Esophagus muscularis mucosa (tissue), 4 donors: ENCODE data around the gene LETM1. TPM values are rescaled to one million over a fixed set of nuclear protein-coding genes. Genes with fewer than 3 reads are reported as not detected.

Experiments
- DNase-seq: peaks from one replicate; pipeline ENCODE4 v3.0.0-alpha.2; 2017; ENCODE audit errors: extremely low spot score
- H3K27ac ChIP-seq, 4 donors: fragments of 200-600 bp; sonication (generic); replicated peaks in 1 of 4; 1 replicate in 3 of 4; 2 replicates in 1 of 4; pipeline ENCODE4 v1.5.1; 2016 to 2019; ENCODE audit warnings: mild to moderate bottlenecking in 1 of 4
- H3K27me3 ChIP-seq, 4 donors: fragments of 200-600 bp; sonication (generic); one replicate each; pipeline versions ENCODE4 v1.5.1 to v1.6.0; 2016 to 2019
- H3K36me3 ChIP-seq, 4 donors: fragments of 200-600 bp; sonication (generic); one replicate each; pipeline ENCODE4 v1.5.1; 2016 to 2019
- H3K4me1 ChIP-seq, 4 donors: fragments of 200-600 bp; sonication (generic); one replicate each; pipeline ENCODE4 v1.5.1; 2016 to 2019
- H3K4me3 ChIP-seq, 4 donors: fragments of 200-600 bp; sonication (generic); 1 replicate in 2 of 4; 2 replicates in 2 of 4; pipeline ENCODE4 v1.5.1; 2016 to 2019; ENCODE audit warnings: mild to moderate bottlenecking in 4 of 4, moderate library complexity in 1 of 4
- H3K9me3 ChIP-seq, 4 donors: fragments of 200-600 bp; sonication (generic); 1 replicate in 3 of 4; 2 replicates in 1 of 4; pipeline ENCODE4 v1.5.1; 2016 to 2019
- EP300 ChIP-seq: sonication (generic); formaldehyde crosslinking; IDR thresholded peaks from one replicate; pipeline ENCODE4 v1.6.1; 2017; ENCODE audit warnings: antibody characterized with exemption
- POLR2A ChIP-seq: fragments of 450-650 bp; IDR thresholded peaks from one replicate; pipeline ENCODE4 v1.6.1; 2017; ENCODE audit warnings: antibody characterized with exemption, moderate library complexity, mild to moderate bottlenecking, low read depth
- POLR2AphosphoS5 ChIP-seq, 2 donors: sonication (generic); formaldehyde crosslinking; IDR thresholded peaks; one replicate each; pipeline ENCODE4 v1.6.1; 2017; ENCODE audit warnings: antibody characterized with exemption in 2 of 2
- WGBS: methylation state at CpG from one replicate; pipeline ENCODE4 v1.1.5; 2018; 5-methylcytosine and 5-hydroxymethylcytosine counted together
- intact Hi-C: fragments of 100-400 bp; cut with DNase I; formaldehyde crosslinking; loops from one replicate; pipeline ENCODE4 v1.15.1; 2023
- total RNA-seq, 4 donors: library from RNA; depleted of rRNA; stranded (reverse); fragments of >200 nt; gene quantifications; one replicate each; pipeline versions ENCODE4 v1.1.0 to v1.2.1, GENCODE V29; 2016
- TF ChIP-seq, protein P1 (sequence below), 3 experiments: fragments of 200-600 bp in 2 of 3; fragments of 450-650 bp in 1 of 3; sonication (generic) in 2 of 3; IDR thresholded peaks; one replicate each; pipeline ENCODE4 v1.5.1; 2017 to 2019; ENCODE audit warnings: antibody characterized with exemption in 3 of 3, mild to moderate bottlenecking in 2 of 3, moderate library complexity in 1 of 3

The LETM1 gene
- total RNA-seq, 4 donors from 2014 or later = 23.7 to 34.7 (median 33.3) TPM

DNA sequence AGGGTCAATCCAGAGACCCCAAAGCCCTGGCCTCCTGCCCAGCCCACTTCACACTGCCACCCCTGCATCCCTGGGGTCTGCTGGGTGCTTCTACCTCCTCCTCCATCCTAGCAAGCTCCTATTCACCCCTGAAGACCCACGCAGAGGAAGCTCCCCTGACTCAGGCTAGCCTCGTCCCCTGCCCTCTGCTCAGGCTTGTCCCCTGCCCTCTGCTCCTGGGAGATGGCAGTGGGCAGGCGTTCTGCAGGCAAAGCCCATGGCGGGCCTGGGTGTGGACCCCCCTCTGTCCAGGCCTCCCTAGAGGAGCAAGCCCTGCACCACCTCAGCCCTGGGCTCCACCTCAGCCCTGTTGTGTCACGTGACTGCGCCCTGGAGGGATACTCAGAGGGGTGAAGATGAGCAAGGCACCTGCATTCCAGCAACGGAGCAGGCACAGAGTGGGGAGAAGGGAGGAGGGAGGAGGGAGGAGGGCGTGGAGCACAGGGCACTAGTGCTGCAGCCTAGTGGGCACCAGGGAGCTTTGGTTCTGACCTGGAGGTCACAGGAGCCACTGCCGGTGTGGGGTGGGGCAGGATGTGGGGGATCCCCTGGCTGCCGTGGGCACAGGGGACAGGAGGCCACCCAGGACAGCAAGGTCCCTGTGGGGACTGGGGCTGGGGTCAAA is 90.4 kb downstream of the LETM1 start:
- intact Hi-C loops = no loop called here
- Histone ChIP-seq H3K4me3 (no peak overlapping the region), H3K27ac (no peak overlapping the region), H3K36me3 (no peaks in the 10 kb centered on the region), H3K4me1 (peaks cover 12 to 38% (median 32%) of the 10 kb centered on the region in 4 donors), H3K27me3 (peaks cover 0 to 82% (median 16%) of the 10 kb centered on the region in 4 donors), H3K9me3 (no peaks in the 10 kb centered on the region)
- WGBS = 92% methylated on average over 7 of the region's 10 CpGs
- no peak for TF ChIP-seq POLR2AphosphoS5 (IDR thresholded peaks at IDR 0.05)
- TF ChIP-seq POLR2A = no peak
- TF ChIP-seq, protein P1, sequence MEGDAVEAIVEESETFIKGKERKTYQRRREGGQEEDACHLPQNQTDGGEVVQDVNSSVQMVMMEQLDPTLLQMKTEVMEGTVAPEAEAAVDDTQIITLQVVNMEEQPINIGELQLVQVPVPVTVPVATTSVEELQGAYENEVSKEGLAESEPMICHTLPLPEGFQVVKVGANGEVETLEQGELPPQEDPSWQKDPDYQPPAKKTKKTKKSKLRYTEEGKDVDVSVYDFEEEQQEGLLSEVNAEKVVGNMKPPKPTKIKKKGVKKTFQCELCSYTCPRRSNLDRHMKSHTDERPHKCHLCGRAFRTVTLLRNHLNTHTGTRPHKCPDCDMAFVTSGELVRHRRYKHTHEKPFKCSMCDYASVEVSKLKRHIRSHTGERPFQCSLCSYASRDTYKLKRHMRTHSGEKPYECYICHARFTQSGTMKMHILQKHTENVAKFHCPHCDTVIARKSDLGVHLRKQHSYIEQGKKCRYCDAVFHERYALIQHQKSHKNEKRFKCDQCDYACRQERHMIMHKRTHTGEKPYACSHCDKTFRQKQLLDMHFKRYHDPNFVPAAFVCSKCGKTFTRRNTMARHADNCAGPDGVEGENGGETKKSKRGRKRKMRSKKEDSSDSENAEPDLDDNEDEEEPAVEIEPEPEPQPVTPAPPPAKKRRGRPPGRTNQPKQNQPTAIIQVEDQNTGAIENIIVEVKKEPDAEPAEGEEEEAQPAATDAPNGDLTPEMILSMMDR (IDR thresholded peaks at IDR 0.05) = no peak
- no peak for TF ChIP-seq EP300
- no peak for DNase-seq

DNA sequence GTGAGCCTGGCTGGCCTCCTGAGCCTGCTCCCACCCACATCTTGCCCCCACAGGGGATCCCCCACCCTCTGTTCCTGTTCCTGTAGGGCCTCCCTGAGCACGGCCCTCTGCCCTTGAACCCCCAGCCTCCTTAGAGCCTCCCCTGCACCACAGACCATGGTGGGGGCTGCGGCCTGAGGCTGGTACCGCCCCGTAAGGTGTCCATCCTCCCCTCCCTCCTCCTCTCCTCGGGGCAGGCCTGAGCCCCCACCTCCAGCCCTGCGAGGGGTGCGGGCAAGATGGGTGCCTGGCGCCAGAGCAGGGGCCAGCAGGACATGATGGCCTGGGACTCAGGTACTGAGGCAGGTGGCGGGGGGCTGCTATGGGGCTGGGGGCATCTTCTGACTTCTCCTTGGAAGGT is 91.3 kb downstream of the LETM1 start:
- no peaks in the 10 kb centered on the region for H3K9me3 ChIP-seq
- no peak overlapping the region for H3K27ac ChIP-seq
- H3K27me3 ChIP-seq = peaks cover 0 to 73% (median 13%) of the 10 kb centered on the region in 4 donors
- no peaks in the 10 kb centered on the region for H3K36me3 ChIP-seq
- no peak overlapping the region for H3K4me3 ChIP-seq
- H3K4me1 ChIP-seq = peaks cover 12 to 39% (median 32%) of the 10 kb centered on the region in 4 donors
- intact Hi-C loops = no loop called here
- no peak for TF ChIP-seq POLR2AphosphoS5 (IDR thresholded peaks at IDR 0.05)
- DNase-seq = no peak
- 92% methylated on average over 5 of the region's 9 CpGs for WGBS

DNA sequence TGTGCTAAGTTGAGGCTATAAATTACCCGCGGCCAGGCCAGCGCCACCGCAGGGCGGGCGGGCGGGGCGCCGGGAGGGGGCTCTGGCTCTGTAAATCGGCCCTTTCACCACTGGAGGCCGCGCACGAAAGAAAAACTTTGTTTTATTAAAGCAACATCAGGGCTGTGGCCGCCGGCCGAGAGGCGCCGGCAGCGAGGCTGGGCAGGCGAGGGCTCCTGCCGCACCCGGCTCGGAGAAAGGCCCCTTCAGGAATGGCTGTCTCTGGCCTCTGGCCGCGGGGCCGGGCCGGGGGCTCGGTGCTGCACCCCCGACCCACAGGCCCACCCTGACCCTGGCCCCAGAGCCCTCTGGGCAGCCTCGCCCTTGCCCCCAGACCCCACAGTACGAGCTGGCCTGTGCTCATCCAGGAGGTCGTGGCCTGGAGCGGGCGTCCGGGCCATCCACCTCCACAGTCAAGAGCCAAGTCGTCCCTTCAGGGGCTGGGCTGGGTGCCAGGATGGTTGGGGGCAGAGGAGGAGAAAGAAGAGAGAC is 92.3 kb downstream of the LETM1 start:
- peaks cover 0 to 62% (median 13%) of the 10 kb centered on the region in 4 donors for H3K27me3 ChIP-seq
- peak overlapping the region; percentile 42 to 47 (median 44) for H3K4me3 ChIP-seq

DNA sequence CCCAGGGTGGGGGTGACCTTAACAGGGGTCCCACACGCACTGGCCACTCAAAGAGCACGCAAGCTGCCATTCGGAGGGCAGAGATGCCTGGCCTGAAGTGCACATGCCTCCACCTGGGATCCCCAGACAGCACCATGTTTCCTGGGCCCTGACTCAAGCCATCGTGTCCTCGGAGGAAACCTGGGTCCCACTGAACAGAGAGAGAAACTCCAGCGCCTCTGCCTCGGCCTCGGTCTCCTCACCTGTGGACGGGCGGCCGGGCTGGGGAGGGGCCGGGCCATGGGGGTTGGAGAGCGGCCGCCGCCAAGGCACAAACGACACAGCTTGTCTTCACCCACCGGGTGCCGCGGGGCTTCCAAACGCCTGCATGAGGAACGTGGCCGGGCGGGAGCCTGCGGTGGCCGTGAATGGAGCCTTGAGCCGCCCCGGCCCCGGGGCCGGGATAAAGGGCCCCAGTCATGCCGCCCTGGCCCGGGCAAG is 92.8 kb downstream of the LETM1 start:
- H3K36me3 ChIP-seq = no peaks in the 10 kb centered on the region
- H3K27ac ChIP-seq = peak overlapping the region in 1 of 4 donors; percentile 19
- H3K4me3 ChIP-seq = peak overlapping the region; percentile 42 to 47 (median 44)
- no peaks in the 10 kb centered on the region for H3K9me3 ChIP-seq
- H3K27me3 ChIP-seq = peaks cover 0 to 57% (median 10%) of the 10 kb centered on the region in 4 donors
- 50% methylated on average over 7 of the region's 31 CpGs for WGBS
- intact Hi-C loops = no loop called here
- no peak for DNase-seq
- peaks cover 12 to 37% (median 31%) of the 10 kb centered on the region in 4 donors for H3K4me1 ChIP-seq
- TF ChIP-seq EP300 (no peak), POLR2AphosphoS5 (IDR thresholded peaks at IDR 0.05) (no peak), POLR2A (no peak)
- TF ChIP-seq, protein P1 (IDR thresholded peaks at IDR 0.05) = no peak

More for the DNA sequence above, 92.3 kb downstream of the LETM1 start:
- H3K36me3 ChIP-seq = no peaks in the 10 kb centered on the region
- H3K9me3 ChIP-seq = no peaks in the 10 kb centered on the region
- peaks cover 12 to 39% (median 32%) of the 10 kb centered on the region in 4 donors for H3K4me1 ChIP-seq
- TF ChIP-seq POLR2A = no peak
- TF ChIP-seq, protein P1 (IDR thresholded peaks at IDR 0.05) = peak in 1 of 3 experiments; percentile 34
- WGBS = 28% methylated on average over 30 of the region's 36 CpGs
- DNase-seq = no peak
- intact Hi-C loops = no loop called here
- peak overlapping the region in 2 of 4 donors; percentile 10 to 19 for H3K27ac ChIP-seq

DNA sequence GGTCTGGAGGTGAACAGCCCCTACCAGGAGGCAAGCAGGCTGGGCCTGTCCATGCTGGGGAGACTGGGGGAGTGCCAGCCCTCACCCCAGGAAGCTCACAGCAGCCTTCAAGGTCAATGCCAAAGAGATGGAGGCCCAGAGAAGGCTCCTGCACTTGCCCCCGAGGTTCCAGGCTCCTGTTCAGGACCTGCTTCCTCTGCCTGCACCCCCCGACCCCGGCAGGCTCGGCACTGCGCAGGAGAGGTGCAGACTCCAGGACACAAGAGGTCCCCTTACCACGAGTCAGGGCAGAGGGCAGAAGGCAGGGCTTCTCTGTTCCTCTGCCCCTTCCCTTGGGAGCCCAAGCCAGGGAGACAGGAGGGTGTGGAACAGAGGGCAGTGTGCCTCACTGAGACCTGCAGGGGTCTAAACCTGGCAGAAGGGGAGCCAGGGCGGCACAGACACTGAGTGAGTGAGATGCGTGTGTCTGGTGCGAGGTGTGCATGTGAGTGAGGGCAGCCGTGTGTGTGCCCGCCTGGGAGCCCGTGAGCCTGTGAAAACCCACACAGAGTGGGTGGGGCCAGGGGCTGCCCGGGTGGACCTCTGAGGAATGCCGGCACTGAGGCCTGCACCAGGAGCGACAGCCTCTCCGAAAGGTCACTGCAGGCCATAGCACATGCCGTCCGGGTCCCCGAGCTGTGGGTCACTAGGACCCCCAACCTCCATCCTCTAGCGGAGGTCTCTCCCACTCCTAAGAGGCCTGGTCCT is 93.5 kb downstream of the LETM1 start:
- no peak for DNase-seq
- intact Hi-C loops = no loop called here
- peaks cover 0 to 51% (median 8%) of the 10 kb centered on the region in 4 donors for H3K27me3 ChIP-seq

More for the DNA sequence above, 93.5 kb downstream of the LETM1 start:
- WGBS = 88% methylated on average over 13 of the region's 20 CpGs
- H3K36me3 ChIP-seq = no peaks in the 10 kb centered on the region
- no peak overlapping the region for H3K4me3 ChIP-seq
- H3K9me3 ChIP-seq = no peaks in the 10 kb centered on the region
- H3K4me1 ChIP-seq = peaks cover 12 to 30% (median 25%) of the 10 kb centered on the region in 4 donors
- no peak for TF ChIP-seq POLR2AphosphoS5 (IDR thresholded peaks at IDR 0.05)
- TF ChIP-seq POLR2A = no peak
- no peak for TF ChIP-seq EP300
- TF ChIP-seq, protein P1 (IDR thresholded peaks at IDR 0.05) = no peak
- no peak overlapping the region for H3K27ac ChIP-seq
